Neuronal stem cell (in vitro differentiated cells): ENCODE measurements around the gene ARV1.
A peak's percentile ranks its signal among the peaks of the same experiment; 100 is the strongest.

Source experiments
- DNase-seq: peaks from one replicate; pipeline ENCODE4 v3.0.0-alpha.2; 2013; ENCODE audit warnings: low spot score
- H2AFZ ChIP-seq: one replicate; pipeline ENCODE4 v1.6.1; 2013; ENCODE audit warnings: mild to moderate bottlenecking, low read length, inconsistent platforms
- H2AK5ac ChIP-seq: 2 replicates; pipeline ENCODE4 v1.6.1; 2013; ENCODE audit warnings: low read depth, mild to moderate bottlenecking, inconsistent platforms, low read length, moderate library complexity, mixed read lengths
- H2BK120ac ChIP-seq: 2 replicates; pipeline ENCODE4 v1.6.1; 2013; ENCODE audit warnings: low read depth, mild to moderate bottlenecking, inconsistent platforms, low read length, moderate library complexity, mixed read lengths
- H2BK12ac ChIP-seq: one replicate; pipeline ENCODE4 v1.6.1; 2013; ENCODE audit warnings: low read length, inconsistent platforms
- H2BK15ac ChIP-seq: 2 replicates; pipeline ENCODE4 v1.6.1; 2013; ENCODE audit warnings: mild to moderate bottlenecking, low read length, inconsistent platforms, mixed read lengths
- H2BK5ac ChIP-seq: one replicate; pipeline ENCODE4 v1.6.1; 2013; ENCODE audit warnings: inconsistent platforms, mild to moderate bottlenecking, low read length, moderate library complexity
- H3K14ac ChIP-seq: one replicate; pipeline ENCODE4 v1.6.1; 2013; ENCODE audit warnings: low read length, inconsistent platforms
- H3K18ac ChIP-seq: 2 replicates; pipeline ENCODE4 v1.6.1; 2013; ENCODE audit warnings: low read length, inconsistent platforms
- H3K23ac ChIP-seq: 2 replicates; pipeline ENCODE4 v1.6.1; 2013; ENCODE audit warnings: low read depth, mild to moderate bottlenecking, mixed read lengths, low read length, inconsistent platforms; ENCODE audit not compliant: poor library complexity
- H3K27ac ChIP-seq: replicated peaks from 3 replicates; pipeline ENCODE4 v1.5.1; 2013; ENCODE audit warnings: low read length, inconsistent platforms
- H3K27me3 ChIP-seq, 3 experiments: 2 replicates each; pipeline ENCODE4 v1.6.1; 2013; ENCODE audit warnings: low read length in 3 of 3, mild to moderate bottlenecking in 2 of 3, inconsistent platforms in 1 of 3, low read depth in 1 of 3, mixed read lengths in 1 of 3, moderate library complexity in 1 of 3; ENCODE audit not compliant: control insufficient read depth in 3 of 3, insufficient read depth in 3 of 3
- H3K36me3 ChIP-seq, 2 donors: replicated peaks in 1 of 2; 2 replicates each; pipeline ENCODE4 v1.6.1; 2013; ENCODE audit warnings: low read length in 2 of 2; ENCODE audit not compliant: control insufficient read depth in 2 of 2, insufficient read depth in 2 of 2
- H3K4ac ChIP-seq: 2 replicates; pipeline ENCODE4 v1.6.1; 2013; ENCODE audit warnings: inconsistent platforms, mild to moderate bottlenecking, low read length, moderate library complexity
- H3K4me1 ChIP-seq, 2 donors: 1 replicate in 1 of 2; 2 replicates in 1 of 2; pipeline ENCODE4 v1.6.1; 2013; ENCODE audit warnings: low read length in 2 of 2, low read depth in 1 of 2; ENCODE audit not compliant: control insufficient read depth in 2 of 2, insufficient read depth in 1 of 2
- H3K4me2 ChIP-seq: one replicate; pipeline ENCODE4 v1.6.1; 2013; ENCODE audit warnings: mild to moderate bottlenecking, low read length, inconsistent platforms; ENCODE audit not compliant: insufficient read depth, poor library complexity, severe bottlenecking
- H3K4me3 ChIP-seq, 2 donors: 2 replicates each; pipeline ENCODE4 v1.5.1; 2013; ENCODE audit warnings: low read length in 2 of 2, mild to moderate bottlenecking in 2 of 2, inconsistent platforms in 1 of 2, moderate library complexity in 1 of 2
- H3K79me1 ChIP-seq: one replicate; pipeline ENCODE4 v1.6.1; 2013; ENCODE audit warnings: low read depth, mild to moderate bottlenecking, inconsistent platforms, low read length, moderate library complexity
- H3K9ac ChIP-seq: one replicate; pipeline ENCODE4 v1.6.1; 2013; ENCODE audit warnings: mild to moderate bottlenecking, low read depth, low read length, inconsistent platforms; ENCODE audit not compliant: poor library complexity
- H3K9me3 ChIP-seq, 2 donors: replicated peaks in 1 of 2; 2 replicates each; pipeline versions ENCODE3 to v1.6.1; 2013; ENCODE audit warnings: low read length in 2 of 2, mild to moderate bottlenecking in 2 of 2, inconsistent platforms in 1 of 2, low read depth in 1 of 2, mixed read lengths in 1 of 2, moderate library complexity in 1 of 2; ENCODE audit not compliant: control insufficient read depth in 2 of 2, insufficient read depth in 1 of 2
- H4K8ac ChIP-seq: one replicate; pipeline ENCODE4 v1.6.1; 2013; ENCODE audit warnings: low read depth, mild to moderate bottlenecking, inconsistent platforms, low read length, moderate library complexity
- H4K91ac ChIP-seq: one replicate; pipeline ENCODE4 v1.6.1; 2013; ENCODE audit warnings: low read length, low read depth, mild to moderate bottlenecking, inconsistent platforms; ENCODE audit not compliant: poor library complexity
- WGBS, 2 donors: extraction: QIAGEN DNeasy Blood & Tissue Kit; methylation state at CpG; one replicate each; pipeline ENCODE4 v1.1.7; 2013; ENCODE audit warnings: missing lambda C conversion rate in 2 of 2, mixed read lengths in 1 of 2; ENCODE audit not compliant: insufficient read length in 2 of 2, insufficient replicate concordance in 1 of 2; ENCODE audit errors: extremely low coverage in 2 of 2; 5-methylcytosine and 5-hydroxymethylcytosine counted together

The ARV1 gene

DNA sequence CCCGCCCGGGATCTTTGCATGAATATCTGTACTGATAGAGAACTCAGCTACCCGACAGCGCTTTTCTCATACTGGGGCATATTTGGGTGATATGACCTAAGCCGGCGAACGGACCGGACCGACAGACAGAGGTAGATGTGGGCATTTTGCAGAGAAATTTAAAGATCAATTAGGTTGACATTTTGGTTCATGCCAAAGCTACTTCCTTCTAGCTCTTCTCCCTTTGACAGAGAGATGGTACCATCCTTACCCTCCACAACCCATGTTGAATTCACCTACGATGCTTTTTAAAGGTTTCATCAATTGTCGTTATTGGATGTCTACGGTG, 459 bp downstream of the ARV1 start:
- Histone ChIP-seq H2AFZ (peak overlapping the region; percentile 80), H3K36me3 (peaks cover 7 to 26% of the 10 kb centered on the region in 2 donors), H3K18ac (no peak overlapping the region), H3K4me3 (peak overlapping the region; percentile 73 to 87), H3K4ac (no peak overlapping the region), H3K27ac (no peak overlapping the region), H3K4me2 (peak overlapping the region; percentile 59), H2BK12ac (no peak overlapping the region), H3K9ac (peak overlapping the region; percentile 87), H3K4me1 (peaks cover 2 to 5% of the 10 kb centered on the region in 2 donors), H4K91ac (no peak overlapping the region), H3K23ac (peak overlapping the region; percentile 34), H2BK5ac (no peak overlapping the region), H2AK5ac (no peak overlapping the region), H2BK15ac (no peak overlapping the region), H2BK120ac (no peak overlapping the region), H3K27me3 (no peaks in the 10 kb centered on the region), H4K8ac (no peak overlapping the region), H3K14ac (no peak overlapping the region), H3K79me1 (peaks cover 5% of the 10 kb centered on the region), H3K9me3 (no peaks in the 10 kb centered on the region)
- no CpG with 5 or more reads among the region's 12 CpGs for WGBS, 2 donors
- DNase-seq, result no peak

- Histone ChIP-seq H2BK120ac (no peak overlapping the region), H3K9ac (no peak overlapping the region), H3K27ac (no peak overlapping the region), H3K36me3 (peaks cover 5 to 26% of the 10 kb centered on the region in 2 donors), H3K23ac (no peak overlapping the region), H3K4me3 (peak overlapping the region in 1 of 2 donors; percentile 73), H2BK15ac (no peak overlapping the region), H2BK5ac (no peak overlapping the region), H4K91ac (no peak overlapping the region), H2BK12ac (no peak overlapping the region), H3K14ac (no peak overlapping the region), H4K8ac (no peak overlapping the region), H3K9me3 (no peaks in the 10 kb centered on the region), H2AK5ac (no peak overlapping the region), H3K4me1 (peaks cover 2 to 5% of the 10 kb centered on the region in 2 donors), H3K4me2 (no peak overlapping the region), H3K18ac (no peak overlapping the region), H3K27me3 (no peaks in the 10 kb centered on the region), H3K79me1 (peaks cover 5% of the 10 kb centered on the region), H3K4ac (no peak overlapping the region), H2AFZ (no peak overlapping the region)
- DNase-seq, result no peak
- WGBS, 2 donors, result no CpG with 5 or more reads among the region's 4 CpGs
These were observed 1.1 kb downstream of the ARV1 start for GRCh38 chr1:230979952-230980351.

DNA sequence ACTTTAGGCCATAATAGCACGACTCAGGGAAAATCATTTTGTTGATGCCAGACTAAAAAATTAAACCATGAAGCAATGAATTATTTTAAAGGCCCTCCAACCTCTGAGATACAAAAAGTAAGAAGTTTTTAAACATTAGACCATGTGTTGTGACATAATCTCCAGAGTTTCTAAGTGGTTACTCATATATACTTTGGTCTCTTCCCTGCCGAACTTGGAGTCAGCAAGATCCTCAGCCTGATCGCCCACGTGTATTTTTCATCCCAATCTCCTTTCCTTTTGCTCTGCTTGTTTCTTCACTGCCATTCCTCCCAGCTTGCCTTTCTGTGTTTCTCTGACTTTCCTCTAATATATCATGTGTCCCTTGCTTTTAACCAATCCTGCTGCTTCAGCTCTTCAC, 3.8 kb downstream of the ARV1 start:
- no CpG with 5 or more reads among the region's 4 CpGs for WGBS, 2 donors
- no peak overlapping the region for H3K27ac ChIP-seq

GRCh38 chr1:230983811-230984210, 4.9 kb downstream of the ARV1 start:
- no peak overlapping the region for H2AFZ ChIP-seq
- WGBS, 2 donors, result no CpG with 5 or more reads among the region's 5 CpGs
- no peaks in the 10 kb centered on the region for H3K79me1 ChIP-seq
- no peaks in the 10 kb centered on the region for H3K27me3 ChIP-seq
- H3K4ac ChIP-seq, result no peak overlapping the region
- no peak overlapping the region for H3K4me2 ChIP-seq
- no peak overlapping the region for H3K14ac ChIP-seq
- no peak overlapping the region for H3K27ac ChIP-seq
- H4K8ac ChIP-seq, result no peak overlapping the region
- H2AK5ac ChIP-seq, result no peak overlapping the region
- no peaks in the 10 kb centered on the region for H3K9me3 ChIP-seq
- no peak overlapping the region for H4K91ac ChIP-seq
- no peak overlapping the region for H3K18ac ChIP-seq
- H3K9ac ChIP-seq, result no peak overlapping the region
- no peak overlapping the region for H2BK12ac ChIP-seq
- no peak overlapping the region for H3K23ac ChIP-seq
- no peak overlapping the region for H2BK5ac ChIP-seq
- H3K4me3 ChIP-seq, result no peak overlapping the region
- peaks cover 0 to 21% of the 10 kb centered on the region in 2 donors for H3K36me3 ChIP-seq
- DNase-seq, result no peak
- H2BK120ac ChIP-seq, result no peak overlapping the region
- no peaks in the 10 kb centered on the region for H3K4me1 ChIP-seq
- H2BK15ac ChIP-seq, result no peak overlapping the region

More for the DNA sequence above, 3.8 kb downstream of the ARV1 start:
- Histone ChIP-seq H3K9me3 (no peaks in the 10 kb centered on the region), H4K8ac (no peak overlapping the region), H3K79me1 (no peaks in the 10 kb centered on the region), H3K4ac (no peak overlapping the region), H3K9ac (no peak overlapping the region), H2AK5ac (no peak overlapping the region), H2BK12ac (no peak overlapping the region), H2BK15ac (no peak overlapping the region), H2BK120ac (no peak overlapping the region), H3K14ac (no peak overlapping the region), H3K23ac (no peak overlapping the region), H2AFZ (no peak overlapping the region), H3K18ac (no peak overlapping the region), H3K36me3 (peaks cover 0 to 21% of the 10 kb centered on the region in 2 donors), H3K4me2 (no peak overlapping the region), H2BK5ac (no peak overlapping the region), H3K4me1 (peaks cover 1 to 2% of the 10 kb centered on the region in 2 donors), H3K27me3 (no peaks in the 10 kb centered on the region), H4K91ac (no peak overlapping the region), H3K4me3 (no peak overlapping the region)
- DNase-seq, result no peak
